Lower lobe of right lung (tissue), 2 donors: ENCODE data around the gene USP28. TPM values are rescaled to one million over a fixed set of nuclear protein-coding genes. Genes with fewer than 3 reads are reported as not detected.
"Not testable (repeated sequence)": the region's sequence is repeated elsewhere in the genome, so short reads cannot be mapped to it uniquely, and the experiment has no call there.

Experiments
- ATAC-seq, 2 donors: fragments of 200-7000 bp; cut with Tn5 transposase; one replicate each; pipeline ENCODE4 v1.9.1; 2020 to 2022; ENCODE audit warnings: mild to moderate bottlenecking in 2 of 2, moderate library complexity in 2 of 2
- DNase-seq: peaks from one replicate; pipeline ENCODE4 v3.0.0-alpha.2; 2020
- H3K27ac ChIP-seq: fragments of 200-600 bp; one replicate; pipeline ENCODE4 v1.8.0; 2022
- H3K27me3 ChIP-seq: fragments of 200-600 bp; one replicate; pipeline ENCODE4 v1.8.0; 2022; ENCODE audit warnings: low read depth
- H3K36me3 ChIP-seq: fragments of 200-600 bp; one replicate; pipeline ENCODE4 v1.8.0; 2022; ENCODE audit warnings: mild to moderate bottlenecking
- H3K4me1 ChIP-seq: fragments of 200-600 bp; one replicate; pipeline ENCODE4 v1.8.0; 2022
- H3K4me3 ChIP-seq: fragments of 200-600 bp; one replicate; pipeline ENCODE4 v1.8.0; 2022; ENCODE audit warnings: mild to moderate bottlenecking
- H3K9me3 ChIP-seq: fragments of 200-600 bp; one replicate; pipeline ENCODE4 v1.8.0; 2022
- intact Hi-C: fragments of 100-400 bp; cut with DNase I; formaldehyde crosslinking; loops from one replicate; pipeline ENCODE4 v1.11.0; 2022
- total RNA-seq: library from RNA; stranded (reverse); fragmentation: NEBNext Ultra II Directional; extraction: Animal tissue kit (Norgen Biotek cat#: 25700); gene quantifications from one replicate; pipeline ENCODE4 v1.2.1, GENCODE V29; 2021
- TF ChIP-seq, protein P1 (sequence below): fragments of 200-600 bp; IDR thresholded peaks from one replicate; pipeline ENCODE4 v1.8.0; 2022; ENCODE audit warnings: antibody characterized with exemption, mild to moderate bottlenecking
- donor health status: DM: no; HTN: yes; CAD: no; lungs with severe emphysema.

Gene USP28
- total RNA-seq, 1 donor from 2014 or later, result 28.0 TPM

DNA sequence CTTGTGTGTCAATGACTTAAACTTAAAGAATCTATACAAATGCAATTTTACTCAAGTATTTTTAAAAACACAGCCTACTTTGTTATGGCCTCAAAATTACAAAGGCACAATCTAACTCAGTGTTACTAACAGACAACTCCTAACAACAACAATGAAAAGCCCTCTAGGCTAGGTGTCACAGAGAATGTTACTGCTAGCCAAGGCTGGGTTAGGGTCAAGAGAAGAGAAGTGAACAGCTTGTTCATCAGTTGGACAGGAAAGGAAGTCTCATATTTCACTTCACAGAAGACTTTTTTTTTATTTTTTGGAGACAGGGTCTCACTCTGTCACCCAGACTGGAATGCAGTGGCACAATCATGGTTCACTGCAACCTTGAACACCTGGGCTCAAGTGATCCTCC lies 69.7 kb downstream of the USP28 start:
- H3K36me3 ChIP-seq, result peaks cover 96% of the 10 kb centered on the region
- no peaks in the 10 kb centered on the region for H3K4me1 ChIP-seq
- no peaks in the 10 kb centered on the region for H3K27me3 ChIP-seq
- H3K4me3 ChIP-seq, result no peak overlapping the region
- no peak overlapping the region for H3K27ac ChIP-seq
- intact Hi-C loops, result no loop called here
- H3K9me3 ChIP-seq, result no peaks in the 10 kb centered on the region
- DNase-seq (no peak), ATAC-seq (no peak)
- TF ChIP-seq, protein P1, sequence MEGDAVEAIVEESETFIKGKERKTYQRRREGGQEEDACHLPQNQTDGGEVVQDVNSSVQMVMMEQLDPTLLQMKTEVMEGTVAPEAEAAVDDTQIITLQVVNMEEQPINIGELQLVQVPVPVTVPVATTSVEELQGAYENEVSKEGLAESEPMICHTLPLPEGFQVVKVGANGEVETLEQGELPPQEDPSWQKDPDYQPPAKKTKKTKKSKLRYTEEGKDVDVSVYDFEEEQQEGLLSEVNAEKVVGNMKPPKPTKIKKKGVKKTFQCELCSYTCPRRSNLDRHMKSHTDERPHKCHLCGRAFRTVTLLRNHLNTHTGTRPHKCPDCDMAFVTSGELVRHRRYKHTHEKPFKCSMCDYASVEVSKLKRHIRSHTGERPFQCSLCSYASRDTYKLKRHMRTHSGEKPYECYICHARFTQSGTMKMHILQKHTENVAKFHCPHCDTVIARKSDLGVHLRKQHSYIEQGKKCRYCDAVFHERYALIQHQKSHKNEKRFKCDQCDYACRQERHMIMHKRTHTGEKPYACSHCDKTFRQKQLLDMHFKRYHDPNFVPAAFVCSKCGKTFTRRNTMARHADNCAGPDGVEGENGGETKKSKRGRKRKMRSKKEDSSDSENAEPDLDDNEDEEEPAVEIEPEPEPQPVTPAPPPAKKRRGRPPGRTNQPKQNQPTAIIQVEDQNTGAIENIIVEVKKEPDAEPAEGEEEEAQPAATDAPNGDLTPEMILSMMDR, result no peak

DNA sequence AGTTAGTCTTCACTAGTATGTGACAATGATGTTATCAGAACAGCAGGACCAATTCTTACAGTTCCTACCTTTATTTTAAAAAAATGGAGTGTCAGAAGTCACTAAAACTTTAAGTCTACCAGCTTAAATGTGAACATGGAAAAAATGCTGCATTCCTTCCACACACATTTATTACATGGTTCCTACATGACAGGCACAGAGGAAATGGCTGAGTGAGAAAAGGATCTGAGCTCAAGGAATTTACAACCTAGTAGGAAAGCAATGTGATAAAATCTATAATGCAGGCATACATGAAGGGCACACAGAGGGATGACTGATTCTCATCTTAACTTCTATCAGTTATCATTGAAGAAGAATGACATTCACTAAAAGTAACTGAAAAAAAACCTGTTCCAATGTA lies 72.8 kb downstream of the USP28 start:
- ATAC-seq, result no peak
- intact Hi-C loops, result no loop called here
- Histone ChIP-seq H3K27ac (no peak overlapping the region), H3K4me1 (no peaks in the 10 kb centered on the region), H3K27me3 (no peaks in the 10 kb centered on the region), H3K4me3 (no peak overlapping the region), H3K9me3 (no peaks in the 10 kb centered on the region), H3K36me3 (peaks cover 88% of the 10 kb centered on the region)
- DNase-seq, result no peak
- TF ChIP-seq, protein P1, result no peak

DNA sequence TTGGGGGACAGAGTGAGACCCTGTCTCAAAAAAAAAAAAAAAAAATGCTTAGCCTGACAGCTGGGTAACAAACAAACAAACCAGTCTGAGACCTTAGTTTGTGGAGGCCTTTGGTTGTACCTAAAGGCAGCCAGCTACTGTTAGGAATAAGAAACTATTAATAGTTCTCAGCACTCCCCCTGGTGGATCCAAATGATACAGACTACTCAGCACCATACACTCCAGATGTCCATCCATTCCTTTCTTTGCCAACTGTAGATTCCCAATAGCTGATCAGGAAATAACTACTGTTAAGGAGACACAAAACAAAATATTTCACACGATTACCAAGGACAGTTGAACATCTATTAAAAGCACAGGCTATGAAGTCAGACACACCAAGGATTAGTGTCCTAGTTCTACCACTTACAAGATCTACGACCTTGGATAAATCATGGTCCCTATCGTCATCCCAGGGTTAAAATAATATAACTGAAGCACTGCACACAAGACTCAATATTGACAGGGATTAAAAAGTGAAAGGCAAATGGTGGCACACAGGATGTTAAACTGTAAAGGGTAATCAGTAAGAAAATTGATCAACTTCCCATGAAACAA lies 78.6 kb downstream of the USP28 start:
- Histone ChIP-seq H3K36me3 (peaks cover 29% of the 10 kb centered on the region), H3K27ac (no peak overlapping the region), H3K27me3 (no peaks in the 10 kb centered on the region), H3K9me3 (no peaks in the 10 kb centered on the region), H3K4me1 (no peaks in the 10 kb centered on the region), H3K4me3 (no peak overlapping the region)
- intact Hi-C loops, result no loop called here
- DNase-seq (no peak), ATAC-seq (peak; percentile 71 to 75)
- TF ChIP-seq, protein P1, result peak; percentile 54

DNA sequence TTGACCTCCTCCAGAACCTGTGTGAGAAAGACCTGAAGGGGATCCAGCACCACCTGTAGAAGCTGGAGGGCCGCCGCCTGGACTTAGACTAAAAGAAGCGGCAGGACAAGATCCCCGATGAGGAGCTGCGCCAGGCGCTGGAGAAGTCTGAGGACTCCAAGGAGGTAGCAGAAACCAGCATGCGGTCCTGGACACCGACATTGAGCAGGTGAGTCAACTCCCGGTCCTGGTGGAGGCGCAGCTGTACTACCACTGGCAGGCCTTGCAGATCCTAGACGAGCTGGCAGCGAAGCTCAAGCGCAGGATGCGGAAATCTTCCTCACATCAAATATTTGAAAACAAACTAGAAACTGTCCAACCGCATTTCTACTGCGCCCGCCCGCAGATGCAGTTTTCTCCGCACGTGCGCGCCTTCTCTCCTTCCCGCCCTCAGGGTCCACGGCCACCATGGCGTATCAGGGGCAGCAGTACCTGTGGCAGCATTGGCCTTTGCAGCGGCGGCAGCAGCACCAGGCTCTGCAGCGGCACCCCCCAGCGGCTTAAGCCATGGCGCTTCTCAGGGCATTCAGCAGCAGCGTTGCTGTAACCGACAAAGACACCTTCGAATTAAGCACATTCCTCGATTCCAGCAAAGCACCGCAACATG lies 85.6 kb downstream of the USP28 start:
- intact Hi-C loops, result no loop called here
- Histone ChIP-seq H3K4me1 (no peaks in the 10 kb centered on the region), H3K4me3 (no peak overlapping the region), H3K27ac (no peak overlapping the region), H3K36me3 (no peaks in the 10 kb centered on the region), H3K9me3 (no peaks in the 10 kb centered on the region), H3K27me3 (peaks cover 5% of the 10 kb centered on the region)
- ATAC-seq, result no peak
- DNase-seq, result no peak
- TF ChIP-seq, protein P1, result no peak

DNA sequence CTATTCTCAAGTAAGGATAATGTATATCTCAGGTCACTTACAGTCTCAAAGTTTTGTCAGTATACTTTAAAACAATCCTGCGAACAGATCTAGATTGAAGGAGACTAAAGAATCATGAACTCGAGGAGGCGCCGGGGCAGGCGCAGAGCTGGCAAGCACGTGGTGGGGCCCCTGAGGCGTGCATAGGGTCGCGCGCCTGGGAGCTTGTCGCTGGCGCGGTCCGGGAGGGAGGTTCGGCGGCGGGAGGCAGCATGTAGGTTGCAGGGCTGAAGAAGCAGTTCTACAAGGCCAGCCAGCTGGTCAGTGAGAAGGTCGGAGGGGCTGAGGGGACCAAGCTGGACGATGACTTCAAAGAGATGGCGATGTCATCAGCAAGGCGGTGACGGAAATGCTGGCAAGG lies 86.4 kb downstream of the USP28 start:
- intact Hi-C loops, ATAC-seq, DNase-seq: not testable (repeated sequence)

DNA sequence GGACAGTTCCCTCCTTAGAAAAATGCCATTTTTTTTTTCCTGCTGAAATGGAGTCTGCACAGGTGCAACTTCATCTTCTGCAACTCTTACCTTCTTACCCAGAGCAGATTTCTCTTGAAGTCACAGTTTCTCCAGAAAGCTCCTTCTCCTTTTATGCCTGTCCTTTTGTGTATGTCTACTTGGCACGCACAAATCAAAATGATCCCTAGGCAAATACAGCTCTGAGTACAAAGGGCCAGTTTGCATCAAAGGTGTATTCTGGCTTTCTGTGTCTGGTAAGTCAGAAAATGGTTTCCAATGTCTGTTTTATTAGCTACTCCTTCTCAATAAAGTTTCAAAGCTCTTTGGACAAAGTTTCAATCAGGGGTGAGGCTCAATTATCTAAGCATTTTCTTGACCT lies 93.2 kb downstream of the USP28 start:
- DNase-seq, result no peak
- no peak for ATAC-seq
- Histone ChIP-seq H3K27me3 (no peaks in the 10 kb centered on the region), H3K36me3 (no peaks in the 10 kb centered on the region), H3K4me3 (no peak overlapping the region), H3K9me3 (no peaks in the 10 kb centered on the region), H3K4me1 (no peaks in the 10 kb centered on the region), H3K27ac (no peak overlapping the region)
- intact Hi-C loops, result no loop called here
- TF ChIP-seq, protein P1, result no peak

More for the DNA sequence above, 86.4 kb downstream of the USP28 start:
- not testable (repeated sequence) for H3K27me3 ChIP-seq, H3K4me3 ChIP-seq, H3K4me1 ChIP-seq, H3K9me3 ChIP-seq, H3K36me3 ChIP-seq, H3K27ac ChIP-seq
